Mucosa of descending colon (tissue), 3 donors: ENCODE measurements around the gene WDR54. TPM values are rescaled to one million over a fixed set of nuclear protein-coding genes. Genes with fewer than 3 reads are reported as not detected.

ENCODE experiments used
- ATAC-seq: fragments of 200-7000 bp; cut with Tn5 transposase; one replicate; pipeline ENCODE4 v1.9.1; 2020; ENCODE audit warnings: mild to moderate bottlenecking, moderate library complexity
- DNase-seq, 3 donors: peaks; one replicate each; pipeline ENCODE4 v3.0.0-alpha.2; 2020
- H3K36me3 ChIP-seq: fragments of 200-600 bp; one replicate; pipeline ENCODE4 v1.8.0; 2021; ENCODE audit warnings: low read depth, mild to moderate bottlenecking
- H3K4me1 ChIP-seq: fragments of 200-600 bp; one replicate; pipeline ENCODE4 v1.8.0; 2021; ENCODE audit warnings: low read depth, mild to moderate bottlenecking
- H3K4me3 ChIP-seq: fragments of 200-600 bp; one replicate; pipeline ENCODE4 v1.8.0; 2021; ENCODE audit warnings: mild to moderate bottlenecking
- H3K9me3 ChIP-seq: fragments of 200-600 bp; one replicate; pipeline ENCODE4 v1.8.0; 2021; ENCODE audit warnings: mild to moderate bottlenecking
- intact Hi-C, 2 donors: fragments of 100-400 bp; cut with DNase I in 1 of 2; cut with micrococcal nuclease in 1 of 2; formaldehyde crosslinking; loops; one replicate each; pipeline versions ENCODE4 v1.11.0 to v1.11.1; 2022; cut with DNase I, micrococcal nuclease
- total RNA-seq, 3 donors: library from RNA; stranded (reverse); fragmentation: NEBNext Ultra II Directional in 2 of 3; extraction: Animal tissue kit (Norgen Biotek cat#: 25700) in 2 of 3; gene quantifications; one replicate each; pipeline versions ENCODE4 v1.2.1 to v1.2.4, GENCODE V29; 2021 to 2023
- TF ChIP-seq, protein P1 (sequence below): fragments of 200-600 bp; IDR thresholded peaks from one replicate; pipeline ENCODE4 v1.8.0; 2022; ENCODE audit warnings: antibody characterized with exemption, mild to moderate bottlenecking
- donor health status: DM: no; HTN: no; CAD: no; lungs with moderate emphysema.
- donor health status: DM: no; HTN: no; CAD: no.
- donor health status: DM: no; HTN: yes; CAD: no.

Gene WDR54
- total RNA-seq, 3 donors from 2014 or later: 4.0 to 4.8 (median 4.5) TPM

DNA sequence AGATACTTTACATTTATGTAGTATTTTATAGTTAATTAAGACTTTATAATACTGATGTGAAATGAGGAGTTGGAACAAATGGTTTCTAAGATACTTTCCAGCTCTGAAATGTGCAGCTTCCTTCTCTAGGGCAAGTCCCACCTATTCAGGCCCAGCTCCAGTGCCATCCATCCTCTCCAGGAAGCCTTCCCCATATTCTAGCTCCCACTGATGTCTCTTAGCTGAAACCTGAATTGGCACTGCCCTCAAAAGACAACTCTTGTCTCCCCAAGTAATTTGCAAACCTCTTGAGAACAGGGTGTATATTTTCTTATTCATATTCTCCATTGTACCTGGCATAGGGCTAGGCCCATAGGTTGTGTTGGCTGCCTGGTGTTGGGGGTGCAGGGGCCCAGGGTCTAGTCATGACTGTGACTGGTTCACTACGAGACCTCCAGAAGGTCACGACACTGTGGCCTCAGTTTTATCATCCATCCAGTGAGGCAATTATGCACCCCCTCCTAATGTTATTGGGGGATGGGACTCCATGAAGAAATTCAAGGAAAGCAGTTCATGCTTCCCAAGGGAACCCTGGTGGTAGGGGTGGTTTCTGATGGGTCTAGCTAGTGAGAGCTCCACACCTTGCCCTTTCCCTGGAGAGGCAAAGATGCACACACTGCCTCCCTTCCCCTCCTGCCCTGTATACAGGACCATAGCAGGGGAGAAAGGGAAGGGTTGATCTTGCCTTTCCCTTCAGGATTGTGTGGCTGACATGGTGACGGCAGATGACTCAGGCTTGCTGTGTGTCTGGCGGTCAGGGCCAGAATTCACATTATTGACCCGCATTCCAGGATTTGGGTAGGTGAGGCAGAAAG lies 2.8 kb downstream of the WDR54 start:
- intact Hi-C loops: no loop called here
- no peaks in the 10 kb centered on the region for H3K9me3 ChIP-seq
- no peak for ATAC-seq
- H3K36me3 ChIP-seq: no peaks in the 10 kb centered on the region
- no peak overlapping the region for H3K4me3 ChIP-seq
- peaks cover 19% of the 10 kb centered on the region for H3K4me1 ChIP-seq
- TF ChIP-seq, protein P1, sequence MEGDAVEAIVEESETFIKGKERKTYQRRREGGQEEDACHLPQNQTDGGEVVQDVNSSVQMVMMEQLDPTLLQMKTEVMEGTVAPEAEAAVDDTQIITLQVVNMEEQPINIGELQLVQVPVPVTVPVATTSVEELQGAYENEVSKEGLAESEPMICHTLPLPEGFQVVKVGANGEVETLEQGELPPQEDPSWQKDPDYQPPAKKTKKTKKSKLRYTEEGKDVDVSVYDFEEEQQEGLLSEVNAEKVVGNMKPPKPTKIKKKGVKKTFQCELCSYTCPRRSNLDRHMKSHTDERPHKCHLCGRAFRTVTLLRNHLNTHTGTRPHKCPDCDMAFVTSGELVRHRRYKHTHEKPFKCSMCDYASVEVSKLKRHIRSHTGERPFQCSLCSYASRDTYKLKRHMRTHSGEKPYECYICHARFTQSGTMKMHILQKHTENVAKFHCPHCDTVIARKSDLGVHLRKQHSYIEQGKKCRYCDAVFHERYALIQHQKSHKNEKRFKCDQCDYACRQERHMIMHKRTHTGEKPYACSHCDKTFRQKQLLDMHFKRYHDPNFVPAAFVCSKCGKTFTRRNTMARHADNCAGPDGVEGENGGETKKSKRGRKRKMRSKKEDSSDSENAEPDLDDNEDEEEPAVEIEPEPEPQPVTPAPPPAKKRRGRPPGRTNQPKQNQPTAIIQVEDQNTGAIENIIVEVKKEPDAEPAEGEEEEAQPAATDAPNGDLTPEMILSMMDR: no peak
- no peak for DNase-seq

DNA sequence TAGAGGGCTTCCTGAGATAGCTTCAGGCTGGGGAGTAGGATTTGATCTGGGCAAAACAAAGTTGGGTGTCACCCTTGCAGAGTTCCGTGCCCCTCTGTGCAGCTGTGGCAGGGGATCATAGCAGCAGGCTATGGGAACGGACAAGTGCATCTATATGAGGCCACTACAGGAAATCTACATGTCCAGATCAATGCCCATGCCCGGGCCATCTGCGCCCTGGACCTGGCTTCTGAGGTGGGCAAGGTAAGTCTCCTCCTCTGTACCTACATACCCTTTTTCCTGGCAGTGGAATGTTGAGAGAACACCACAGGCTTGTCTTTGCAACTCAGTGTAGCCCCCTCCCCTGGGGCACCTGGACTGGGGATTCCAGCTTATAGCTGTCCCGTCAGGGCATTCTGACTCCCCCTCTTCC lies 3.5 kb downstream of the WDR54 start:
- DNase-seq (no peak), ATAC-seq (no peak)
- Histone ChIP-seq H3K9me3 (no peaks in the 10 kb centered on the region), H3K36me3 (no peaks in the 10 kb centered on the region), H3K4me3 (no peak overlapping the region), H3K4me1 (peaks cover 24% of the 10 kb centered on the region)
- intact Hi-C loops: no loop called here
- TF ChIP-seq, protein P1: no peak

DNA sequence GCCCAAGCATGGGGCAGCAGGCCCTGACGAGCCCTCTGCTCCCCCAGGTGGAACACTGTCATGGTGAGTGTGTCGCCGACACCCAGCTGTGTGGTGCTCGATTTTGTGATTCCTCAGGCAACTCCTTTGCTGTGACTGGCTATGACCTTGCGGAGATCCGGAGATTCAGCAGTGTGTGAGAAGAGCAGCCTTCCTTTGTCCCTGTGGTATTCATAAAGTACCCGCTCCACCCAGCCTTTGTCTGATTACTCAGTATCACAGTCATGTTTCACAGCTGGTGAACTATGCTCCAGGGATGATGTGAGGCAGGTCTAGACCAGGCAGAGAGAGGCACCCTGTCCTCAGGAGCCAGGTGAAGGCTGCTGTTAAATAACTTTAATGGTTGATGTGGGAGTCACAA lies 4.0 kb downstream of the WDR54 start:
- Histone ChIP-seq H3K4me1 (peaks cover 28% of the 10 kb centered on the region), H3K9me3 (no peaks in the 10 kb centered on the region), H3K4me3 (no peak overlapping the region), H3K36me3 (no peaks in the 10 kb centered on the region)
- intact Hi-C loops: no loop called here
- no peak for ATAC-seq
- TF ChIP-seq, protein P1: no peak
- DNase-seq: no peak

DNA sequence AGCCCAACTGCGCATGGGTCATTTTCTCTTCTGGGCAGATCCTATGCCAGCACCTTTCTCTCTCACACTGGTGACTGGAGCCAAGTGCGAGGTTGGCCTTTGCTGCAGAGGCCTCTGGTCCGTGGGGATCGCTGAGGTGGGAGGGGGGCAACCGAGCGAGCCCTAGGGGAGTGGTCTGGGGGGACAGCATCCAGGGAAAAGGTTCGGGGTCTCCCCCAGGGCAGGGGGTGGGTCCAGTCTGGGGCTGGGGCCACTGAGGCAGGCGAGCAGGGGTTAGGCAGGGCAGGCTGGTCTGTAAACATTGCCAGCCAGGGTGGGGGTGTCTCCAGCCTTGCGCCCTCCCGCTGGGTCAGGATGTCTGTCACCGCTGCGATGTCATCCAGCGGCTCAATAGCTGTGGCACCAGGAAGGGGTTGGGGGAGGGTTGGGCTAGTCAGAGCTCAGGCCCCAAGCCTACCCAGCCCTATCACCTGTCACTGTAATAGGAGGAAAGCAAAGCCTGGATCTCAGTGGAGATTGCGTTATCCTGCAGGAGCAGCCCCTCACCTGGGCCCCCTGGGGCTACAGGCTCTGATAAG lies 4.7 kb downstream of the WDR54 start:
- no peak for DNase-seq
- intact Hi-C loops: no loop called here
- TF ChIP-seq, protein P1: no peak
- peaks cover 23% of the 10 kb centered on the region for H3K4me1 ChIP-seq
- no peak for ATAC-seq
- no peaks in the 10 kb centered on the region for H3K9me3 ChIP-seq
- no peaks in the 10 kb centered on the region for H3K36me3 ChIP-seq
- H3K4me3 ChIP-seq: no peak overlapping the region

DNA sequence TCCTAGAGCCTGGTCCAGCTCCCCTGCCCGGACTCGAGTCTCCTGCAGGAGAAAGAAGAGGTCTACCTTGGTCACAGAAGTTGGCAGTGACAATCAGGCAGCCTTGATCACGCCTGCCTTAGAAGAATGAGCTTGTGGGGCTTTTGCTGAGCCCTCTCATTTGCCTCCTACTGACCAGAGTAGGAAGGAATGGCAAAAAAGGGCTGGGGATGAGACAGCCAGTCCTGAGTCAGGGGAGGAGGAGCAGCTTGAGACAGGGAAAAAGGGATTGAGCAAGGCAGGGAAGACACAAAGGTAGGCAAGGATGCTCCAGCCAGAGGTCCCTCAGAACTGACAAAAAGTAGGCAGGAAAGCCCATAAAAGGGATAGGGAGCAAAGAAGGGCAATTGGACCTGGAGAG lies 6.0 kb downstream of the WDR54 start:
- no peak for DNase-seq
- no peaks in the 10 kb centered on the region for H3K9me3 ChIP-seq
- H3K4me1 ChIP-seq: peaks cover 17% of the 10 kb centered on the region
- ATAC-seq: no peak
- H3K36me3 ChIP-seq: no peaks in the 10 kb centered on the region
- intact Hi-C loops: no loop called here
- TF ChIP-seq, protein P1: no peak
- no peak overlapping the region for H3K4me3 ChIP-seq
